Central memory CD8-positive, alpha-beta T cell (primary cell): ENCODE results near the gene MTERF4.
A peak's percentile ranks its signal among the peaks of the same experiment; 100 is the strongest.

Experiments
- ATAC-seq: fragments of 150-1000 bp; cut with Tn5 transposase; replicated peaks from 2 replicates; pipeline ENCODE4 v1.10.0; 2022; ENCODE audit warnings: mild to moderate bottlenecking, moderate FRiP score, moderate number of reproducible peaks; ENCODE audit not compliant: poor library complexity, severe bottlenecking; ENCODE audit errors: extremely low read depth
- DNase-seq, 2 donors: peaks; one replicate each; pipeline ENCODE4 v3.0.0; 2021; ENCODE audit warnings: low spot score in 2 of 2
- H3K27ac Mint-ChIP-seq: one replicate; pipeline ENCODE4 v1.8.0; 2022; ENCODE audit warnings: low read depth, mild to moderate bottlenecking, moderate library complexity, mixed read lengths
- H3K27me3 Mint-ChIP-seq: one replicate; pipeline ENCODE4 v1.8.0; 2022; ENCODE audit warnings: mixed read lengths
- H3K36me3 Mint-ChIP-seq: one replicate; pipeline ENCODE4 v1.8.0; 2022; ENCODE audit warnings: mild to moderate bottlenecking, moderate library complexity, mixed read lengths; ENCODE audit not compliant: insufficient read depth
- H3K4me1 Mint-ChIP-seq: one replicate; pipeline ENCODE4 v1.8.0; 2022; ENCODE audit warnings: mixed read lengths
- H3K4me3 Mint-ChIP-seq: one replicate; pipeline ENCODE4 v1.8.0; 2022; ENCODE audit warnings: mild to moderate bottlenecking, moderate library complexity, mixed read lengths
- H3K9me3 Mint-ChIP-seq: one replicate; pipeline ENCODE4 v1.8.0; 2022; ENCODE audit warnings: mixed read lengths

MTERF4 gene

GRCh38 chr2:241129086-241129871, 27.2 kb upstream of the MTERF4 start:
- ATAC-seq = no peak
- Mint-ChIP-seq H3K36me3 (peaks cover 8% of the 10 kb centered on the region), H3K9me3 (no peaks in the 10 kb centered on the region), H3K27ac (no peak overlapping the region), H3K27me3 (no peaks in the 10 kb centered on the region), H3K4me1 (peaks cover 20% of the 10 kb centered on the region), H3K4me3 (no peak overlapping the region)
- DNase-seq = no peak

DNA sequence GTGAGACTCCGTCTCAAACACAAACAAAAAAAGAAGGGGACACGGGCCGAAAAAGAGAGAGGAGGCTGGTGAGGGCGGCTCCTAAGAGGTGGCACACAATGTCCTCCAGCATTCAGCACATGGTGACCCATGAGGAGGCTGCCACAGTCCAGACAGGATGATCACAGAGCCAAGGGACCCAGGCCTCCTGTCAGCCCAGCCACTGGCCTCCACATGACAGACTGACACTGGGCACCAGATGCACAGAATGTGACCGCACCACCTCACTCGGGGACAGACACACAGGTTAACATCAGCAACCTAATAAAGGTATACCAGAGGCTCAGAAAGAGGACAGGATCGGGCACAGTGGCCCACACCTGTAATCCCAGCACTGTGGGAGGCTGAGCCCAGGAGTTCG, 26.2 kb upstream of the MTERF4 start:
- peaks cover 8% of the 10 kb centered on the region for H3K36me3 Mint-ChIP-seq
- H3K9me3 Mint-ChIP-seq = no peaks in the 10 kb centered on the region
- DNase-seq (no peak), ATAC-seq (no peak)
- no peaks in the 10 kb centered on the region for H3K27me3 Mint-ChIP-seq
- H3K4me3 Mint-ChIP-seq = peak overlapping the region; percentile 41
- peak overlapping the region; percentile 95 for H3K27ac Mint-ChIP-seq
- peaks cover 20% of the 10 kb centered on the region for H3K4me1 Mint-ChIP-seq

GRCh38 chr2:241126771-241127202, 24.7 kb upstream of the MTERF4 start:
- H3K4me3 Mint-ChIP-seq = no peak overlapping the region
- peak overlapping the region; percentile 95 for H3K27ac Mint-ChIP-seq
- H3K36me3 Mint-ChIP-seq = peaks cover 12% of the 10 kb centered on the region
- H3K4me1 Mint-ChIP-seq = peaks cover 20% of the 10 kb centered on the region
- DNase-seq = no peak
- H3K27me3 Mint-ChIP-seq = no peaks in the 10 kb centered on the region
- no peaks in the 10 kb centered on the region for H3K9me3 Mint-ChIP-seq
- no peak for ATAC-seq

DNA sequence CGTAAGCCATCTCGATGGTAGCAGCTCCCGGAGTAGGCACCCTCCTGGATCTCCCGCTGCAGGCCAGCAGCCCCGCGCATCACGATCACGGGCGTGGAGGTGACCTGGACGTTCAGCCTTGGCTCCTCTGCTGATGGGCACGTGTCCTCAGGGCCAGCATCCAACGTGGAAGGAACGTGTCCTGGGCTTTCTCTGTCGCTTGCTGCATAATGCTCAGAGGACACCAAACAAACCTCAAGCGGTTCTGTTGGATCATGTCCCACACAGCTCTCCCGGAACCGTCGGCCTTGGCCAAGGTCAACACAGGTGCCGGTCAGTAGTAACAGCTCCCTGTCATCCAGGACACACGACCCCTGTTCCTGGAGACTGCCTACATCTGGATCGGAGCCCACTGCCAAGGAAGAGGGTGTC, 24.1 kb upstream of the MTERF4 start:
- ATAC-seq (no peak), DNase-seq (no peak)
- no peak overlapping the region for H3K27ac Mint-ChIP-seq
- no peaks in the 10 kb centered on the region for H3K9me3 Mint-ChIP-seq
- no peak overlapping the region for H3K4me3 Mint-ChIP-seq
- peaks cover 20% of the 10 kb centered on the region for H3K4me1 Mint-ChIP-seq
- H3K36me3 Mint-ChIP-seq = peaks cover 13% of the 10 kb centered on the region
- H3K27me3 Mint-ChIP-seq = no peaks in the 10 kb centered on the region

DNA sequence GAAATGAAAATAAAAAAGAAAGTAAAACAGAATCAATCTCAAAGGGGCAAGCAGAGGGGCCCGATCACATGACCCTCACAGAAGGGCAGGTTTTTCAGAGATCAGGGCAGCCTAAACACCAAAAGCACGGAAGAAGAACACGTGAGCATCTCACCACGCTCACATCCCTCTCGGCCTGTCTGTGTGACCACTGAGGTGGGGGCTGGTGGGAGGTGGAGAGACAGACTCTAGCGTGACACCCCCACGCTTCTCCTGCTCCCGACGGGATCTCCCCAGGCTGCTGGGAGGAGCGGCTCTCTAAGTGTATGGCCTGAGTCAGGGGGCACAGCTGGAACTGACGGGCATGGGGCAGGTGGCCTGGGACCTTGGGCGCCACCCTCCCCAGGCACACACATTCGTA, 23.5 kb upstream of the MTERF4 start:
- Mint-ChIP-seq H3K4me3 (no peak overlapping the region), H3K27ac (peak overlapping the region; percentile 25)
- DNase-seq = no peak

DNA sequence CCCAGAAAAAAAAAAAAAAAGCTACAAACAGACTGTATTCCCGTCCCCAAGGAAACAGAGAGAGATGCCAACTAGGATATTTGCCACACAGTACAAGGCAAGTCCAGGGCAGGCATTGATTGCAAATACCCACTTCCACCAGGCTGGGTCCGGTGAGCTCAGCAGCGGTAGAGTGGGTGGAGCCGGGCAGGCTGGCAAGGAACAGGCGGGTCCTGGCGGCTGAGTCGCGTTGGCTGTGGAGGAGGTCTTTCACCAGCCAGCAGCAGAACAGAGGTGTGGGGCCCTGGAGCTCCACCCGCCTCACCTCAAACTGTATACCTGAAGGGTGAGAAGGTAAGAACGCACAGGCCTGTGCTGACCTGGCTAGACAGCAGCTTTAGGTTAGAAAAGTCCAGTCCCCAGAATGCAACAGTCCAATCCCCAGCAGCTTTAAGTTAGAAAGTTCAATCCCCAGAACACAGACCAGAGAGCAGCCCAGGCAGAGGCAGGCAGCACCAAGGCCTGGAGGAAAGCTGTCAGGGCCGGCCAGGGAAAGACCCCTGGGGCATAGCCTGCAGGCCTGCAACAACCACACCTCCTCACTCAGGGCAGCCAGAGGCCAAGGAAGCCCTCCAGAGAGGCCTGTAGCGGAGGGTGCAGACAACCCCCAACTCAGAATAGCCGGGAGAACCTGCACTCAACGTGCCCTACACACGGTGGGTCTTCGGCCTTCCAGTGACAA, 21.9 kb upstream of the MTERF4 start:
- H3K9me3 Mint-ChIP-seq = no peaks in the 10 kb centered on the region
- peak; percentile 59 for ATAC-seq
- DNase-seq = no peak
- H3K4me3 Mint-ChIP-seq = no peak overlapping the region
- H3K27me3 Mint-ChIP-seq = no peaks in the 10 kb centered on the region
- H3K36me3 Mint-ChIP-seq = peaks cover 15% of the 10 kb centered on the region
- H3K4me1 Mint-ChIP-seq = peaks cover 18% of the 10 kb centered on the region
- H3K27ac Mint-ChIP-seq = peak overlapping the region; percentile 13

More for the DNA sequence above, 23.5 kb upstream of the MTERF4 start:
- peaks cover 13% of the 10 kb centered on the region for H3K36me3 Mint-ChIP-seq
- no peak for ATAC-seq
- H3K27me3 Mint-ChIP-seq = no peaks in the 10 kb centered on the region
- no peaks in the 10 kb centered on the region for H3K9me3 Mint-ChIP-seq
- peaks cover 20% of the 10 kb centered on the region for H3K4me1 Mint-ChIP-seq

- no peak for ATAC-seq
- Mint-ChIP-seq H3K4me3 (no peak overlapping the region), H3K9me3 (no peaks in the 10 kb centered on the region), H3K27me3 (no peaks in the 10 kb centered on the region), H3K27ac (no peak overlapping the region), H3K36me3 (peaks cover 13% of the 10 kb centered on the region), H3K4me1 (peaks cover 10% of the 10 kb centered on the region)
- DNase-seq = no peak
These were observed 20.4 kb upstream of the MTERF4 start for GRCh38 chr2:241122376-241123002.

GRCh38 chr2:241121008-241121407, 18.9 kb upstream of the MTERF4 start:
- Mint-ChIP-seq H3K27ac (no peak overlapping the region), H3K4me1 (peaks cover 10% of the 10 kb centered on the region), H3K9me3 (no peaks in the 10 kb centered on the region), H3K36me3 (peaks cover 12% of the 10 kb centered on the region), H3K27me3 (no peaks in the 10 kb centered on the region), H3K4me3 (no peak overlapping the region)
- ATAC-seq = no peak
- DNase-seq = no peak

DNA sequence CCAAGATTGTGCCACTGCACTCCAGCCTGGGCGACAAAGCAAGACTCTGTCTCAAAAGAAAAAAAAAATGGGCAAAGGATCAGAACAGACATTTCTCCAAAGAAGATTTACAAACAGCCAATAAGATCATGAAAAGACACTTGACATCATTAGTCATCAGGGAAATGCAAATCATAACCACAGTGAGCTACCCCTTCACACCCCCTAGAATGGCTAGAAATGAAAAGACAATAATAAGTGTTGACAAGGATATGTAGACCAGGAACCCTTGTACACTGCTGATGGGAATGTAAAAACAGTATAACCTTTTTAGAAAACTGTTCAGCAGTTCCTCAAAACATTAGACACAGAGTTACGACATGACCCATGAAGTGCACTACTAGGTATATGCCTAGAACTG, 18.4 kb upstream of the MTERF4 start:
- peaks cover 10% of the 10 kb centered on the region for H3K4me1 Mint-ChIP-seq
- no peaks in the 10 kb centered on the region for H3K9me3 Mint-ChIP-seq
- no peak for ATAC-seq
- no peak overlapping the region for H3K27ac Mint-ChIP-seq
- DNase-seq = no peak
- no peaks in the 10 kb centered on the region for H3K27me3 Mint-ChIP-seq
- H3K4me3 Mint-ChIP-seq = no peak overlapping the region
- peaks cover 15% of the 10 kb centered on the region for H3K36me3 Mint-ChIP-seq

DNA sequence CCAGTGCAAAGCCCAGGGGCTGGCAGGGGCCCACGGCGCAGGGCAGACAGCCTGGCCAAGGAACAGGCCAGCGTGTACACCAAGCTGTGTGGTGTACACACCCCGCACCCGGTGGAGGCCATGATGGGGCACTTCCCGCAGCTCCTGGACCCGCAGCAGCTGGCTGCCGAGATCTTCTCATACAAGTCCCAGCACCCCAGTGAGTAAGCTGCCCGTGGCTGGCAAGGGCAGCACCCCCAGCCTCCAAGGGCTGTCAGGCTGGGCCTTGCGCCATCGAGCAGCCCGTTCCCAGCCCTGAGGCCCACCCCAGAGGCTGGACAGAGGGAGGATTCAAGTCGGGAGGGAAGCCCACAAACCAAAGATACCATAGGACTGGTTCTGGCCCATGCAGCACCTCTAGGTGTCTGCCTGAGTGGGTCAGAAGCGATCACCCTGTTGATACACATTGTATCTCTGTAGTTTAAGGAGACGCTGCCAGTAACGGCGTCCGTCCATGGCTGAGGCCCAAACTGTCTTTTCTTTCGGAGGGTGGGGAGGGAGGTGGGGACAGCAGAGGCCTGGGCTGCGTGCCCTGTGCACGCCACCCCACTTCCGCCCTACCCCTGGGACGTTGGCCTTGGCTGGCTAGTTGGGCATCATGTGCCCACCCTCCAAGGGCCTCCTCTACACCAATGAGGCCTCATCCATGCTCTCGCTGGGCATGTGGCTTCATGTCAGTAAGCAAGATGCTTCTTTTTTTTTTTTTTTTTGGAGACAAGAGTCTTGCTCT, 16.8 kb upstream of the MTERF4 start:
- H3K4me3 Mint-ChIP-seq = no peak overlapping the region
- no peak overlapping the region for H3K27ac Mint-ChIP-seq
- H3K36me3 Mint-ChIP-seq = peaks cover 19% of the 10 kb centered on the region
- no peaks in the 10 kb centered on the region for H3K27me3 Mint-ChIP-seq
- DNase-seq (no peak), ATAC-seq (no peak)
- H3K4me1 Mint-ChIP-seq = peaks cover 10% of the 10 kb centered on the region
- H3K9me3 Mint-ChIP-seq = no peaks in the 10 kb centered on the region

- ATAC-seq (no peak), DNase-seq (no peak)
- H3K4me3 Mint-ChIP-seq = no peak overlapping the region
- H3K27me3 Mint-ChIP-seq = no peaks in the 10 kb centered on the region
- peaks cover 16% of the 10 kb centered on the region for H3K36me3 Mint-ChIP-seq
- peaks cover 20% of the 10 kb centered on the region for H3K4me1 Mint-ChIP-seq
- H3K27ac Mint-ChIP-seq = peak overlapping the region; percentile 71
- H3K9me3 Mint-ChIP-seq = no peaks in the 10 kb centered on the region
These were observed 14.8 kb upstream of the MTERF4 start for GRCh38 chr2:241116606-241117560.
